Stimulated activated CD4-positive, alpha-beta T cell treated with anti-CD3 and anti-CD28 coated beads, Interleukin-12 subunit alpha, Interleukin-12 subunit beta, amount 100 ng/mL, for 48 hours (primary cell): ENCODE measurements around the gene ANKMY1.
A peak's percentile ranks its signal among the peaks of the same experiment; 100 is the strongest.

Source experiments
- DNase-seq, 3 donors: peaks; one replicate each; pipeline ENCODE4 v3.0.0-alpha.2; 2020; ENCODE audit warnings: low read depth in 2 of 3, low spot score in 1 of 3

ANKMY1 gene

DNA sequence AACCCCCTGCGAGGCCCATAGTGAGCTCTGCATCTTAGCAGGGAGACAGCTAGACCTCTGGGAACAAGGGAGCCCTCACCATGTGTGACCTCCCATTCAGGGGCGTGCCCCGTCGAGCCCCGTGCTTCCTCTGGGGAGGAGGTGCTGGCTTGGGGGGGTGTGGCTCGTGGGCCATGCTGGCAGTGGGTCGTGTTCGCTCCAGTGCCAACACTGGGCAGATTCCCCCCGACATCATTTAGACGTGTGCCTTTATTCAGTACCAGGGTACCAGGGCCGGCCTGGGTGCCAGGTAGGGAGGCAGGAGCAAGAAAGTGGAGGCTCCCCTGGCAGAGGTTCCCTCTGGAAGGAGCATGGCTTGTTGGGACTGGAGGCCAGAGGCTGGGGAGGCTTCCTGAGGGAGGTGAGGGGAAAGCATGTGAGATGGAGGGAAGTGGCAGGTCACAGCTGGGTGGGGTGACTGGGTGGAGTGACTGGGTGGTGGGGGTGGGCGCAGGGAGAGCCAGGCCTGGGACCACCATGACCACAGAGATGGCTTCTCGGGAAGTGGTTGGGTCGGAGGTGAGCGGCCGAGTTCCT, 107.2 kb downstream of the ANKMY1 start:
- DNase-seq, result no peak

DNA sequence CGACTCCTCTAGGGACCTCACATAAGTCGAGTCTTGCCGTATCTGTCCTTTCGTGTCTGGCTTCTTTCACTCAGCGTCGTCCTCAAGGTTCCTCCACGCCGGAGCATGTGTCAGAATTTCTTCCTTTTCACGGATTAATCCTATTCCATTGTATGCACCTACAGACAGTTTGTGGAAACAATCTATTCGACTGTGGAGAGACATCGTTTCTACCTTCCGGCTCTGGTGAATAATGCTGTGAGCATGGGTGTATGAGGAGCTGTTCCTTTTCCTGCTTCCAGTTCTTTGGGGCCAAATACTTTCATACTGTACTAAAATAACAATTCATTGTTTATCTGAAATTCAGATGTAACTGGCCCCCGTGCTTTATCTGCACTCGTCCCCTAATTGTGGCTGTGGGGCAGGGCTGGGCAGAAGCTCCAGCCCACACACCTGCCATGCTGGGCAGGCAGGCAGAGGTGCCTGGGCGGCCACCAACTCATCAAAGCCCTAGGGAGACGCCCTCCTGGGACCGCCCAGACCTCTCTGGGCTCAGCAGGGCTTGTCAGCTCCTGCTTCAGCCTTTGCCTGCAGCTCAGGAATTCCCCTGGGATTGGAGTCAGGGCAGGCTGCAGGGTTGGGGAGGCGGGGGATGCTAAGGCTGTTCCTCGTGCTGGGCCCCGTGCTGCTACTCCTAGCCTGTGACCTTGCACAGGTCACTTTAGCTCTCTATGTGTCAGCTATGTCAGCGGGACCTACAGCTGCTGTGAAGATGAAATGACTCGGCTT, 107.8 kb downstream of the ANKMY1 start:
- no peak for DNase-seq

DNA sequence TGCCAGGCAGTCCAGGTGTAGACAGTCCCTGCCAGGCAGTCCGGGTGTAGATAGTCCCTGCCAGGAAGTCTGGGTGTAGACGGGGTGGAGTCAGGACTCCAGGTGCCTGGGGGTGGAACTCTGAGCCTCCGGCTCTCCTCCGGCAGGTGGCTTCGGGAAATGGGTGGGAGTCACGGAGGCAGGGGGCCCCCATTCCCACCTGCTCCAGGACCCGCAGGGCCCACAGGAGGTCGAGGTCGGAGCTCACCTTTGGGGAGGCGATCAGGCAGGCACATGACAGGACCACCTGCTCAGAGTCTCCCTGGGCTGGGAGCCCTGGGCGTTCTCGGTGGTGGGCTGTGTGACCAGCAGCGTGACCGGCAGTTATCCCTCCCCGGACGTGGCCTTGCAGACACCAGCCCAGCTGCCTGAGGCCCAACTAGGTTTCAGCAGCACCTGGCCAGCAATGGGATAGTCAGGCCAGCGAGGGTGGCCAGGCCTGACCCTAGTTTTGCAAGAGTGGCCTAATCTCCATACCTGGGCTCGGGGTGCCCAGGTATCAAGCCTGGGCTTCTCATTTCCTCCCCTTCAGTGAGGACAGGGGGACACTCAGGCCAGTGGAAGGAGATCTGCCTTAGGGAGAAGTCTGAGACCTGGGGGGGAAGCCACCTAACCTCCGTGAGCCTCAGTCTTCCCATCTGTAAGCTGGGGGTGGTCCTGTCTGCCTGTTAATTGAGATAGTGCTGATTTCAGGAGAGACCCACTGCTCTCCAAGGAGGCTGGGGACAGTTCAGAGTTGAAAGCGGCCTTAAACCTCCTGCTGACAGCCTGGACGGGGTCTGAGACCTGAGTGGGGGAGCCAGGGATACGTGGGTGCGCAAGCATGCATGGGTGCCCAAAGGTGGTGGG, 109.2 kb downstream of the ANKMY1 start:
- DNase-seq, result no peak

- DNase-seq, result no peak
Observed at GRCh38 chr2:240447934-240448333, 109.9 kb downstream of the ANKMY1 start.

- DNase-seq, result no peak
Observed at GRCh38 chr2:240447331-240447730, 110.5 kb downstream of the ANKMY1 start.

- no peak for DNase-seq
Observed at GRCh38 chr2:240446664-240447175, 111.1 kb downstream of the ANKMY1 start.

DNA sequence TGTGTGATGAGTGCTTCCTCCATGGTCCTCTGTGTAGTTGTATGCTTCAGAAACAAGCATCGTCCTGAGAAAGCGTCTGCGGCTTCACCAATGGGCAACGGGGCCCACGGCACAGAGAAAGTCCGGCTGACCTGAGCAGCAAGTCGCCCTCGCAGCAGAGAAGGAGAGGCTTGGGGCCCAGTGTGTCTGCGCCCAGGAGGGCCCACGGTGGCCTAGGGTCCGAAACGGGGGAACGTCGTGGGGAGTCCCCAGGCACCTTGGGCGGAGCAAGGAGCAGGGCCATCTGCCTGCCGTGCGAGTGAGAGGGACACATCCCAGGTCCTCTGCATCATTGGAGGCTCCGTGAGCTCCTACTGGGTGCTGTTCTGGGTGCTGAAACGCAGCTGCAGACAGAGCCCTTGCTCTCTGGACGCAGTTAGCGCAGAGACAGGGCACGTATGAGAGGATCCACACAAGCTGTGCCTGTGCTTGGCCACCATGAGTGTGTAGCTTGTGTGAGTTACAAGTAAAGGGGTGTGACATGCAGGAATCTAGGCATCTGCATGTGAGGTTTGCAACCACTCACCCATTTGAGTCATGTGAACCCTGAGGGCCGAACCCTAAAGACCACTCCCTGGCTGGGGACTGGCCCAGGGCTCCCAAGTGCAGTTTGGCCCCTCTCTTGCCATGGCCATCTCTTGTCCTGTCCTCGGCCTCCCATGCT, 111.7 kb downstream of the ANKMY1 start:
- no peak for DNase-seq

- no peak for DNase-seq
Observed at GRCh38 chr2:240444464-240444863, 113.3 kb downstream of the ANKMY1 start.

GRCh38 chr2:240443891-240444301, 113.9 kb downstream of the ANKMY1 start:
- DNase-seq, result no peak

DNA sequence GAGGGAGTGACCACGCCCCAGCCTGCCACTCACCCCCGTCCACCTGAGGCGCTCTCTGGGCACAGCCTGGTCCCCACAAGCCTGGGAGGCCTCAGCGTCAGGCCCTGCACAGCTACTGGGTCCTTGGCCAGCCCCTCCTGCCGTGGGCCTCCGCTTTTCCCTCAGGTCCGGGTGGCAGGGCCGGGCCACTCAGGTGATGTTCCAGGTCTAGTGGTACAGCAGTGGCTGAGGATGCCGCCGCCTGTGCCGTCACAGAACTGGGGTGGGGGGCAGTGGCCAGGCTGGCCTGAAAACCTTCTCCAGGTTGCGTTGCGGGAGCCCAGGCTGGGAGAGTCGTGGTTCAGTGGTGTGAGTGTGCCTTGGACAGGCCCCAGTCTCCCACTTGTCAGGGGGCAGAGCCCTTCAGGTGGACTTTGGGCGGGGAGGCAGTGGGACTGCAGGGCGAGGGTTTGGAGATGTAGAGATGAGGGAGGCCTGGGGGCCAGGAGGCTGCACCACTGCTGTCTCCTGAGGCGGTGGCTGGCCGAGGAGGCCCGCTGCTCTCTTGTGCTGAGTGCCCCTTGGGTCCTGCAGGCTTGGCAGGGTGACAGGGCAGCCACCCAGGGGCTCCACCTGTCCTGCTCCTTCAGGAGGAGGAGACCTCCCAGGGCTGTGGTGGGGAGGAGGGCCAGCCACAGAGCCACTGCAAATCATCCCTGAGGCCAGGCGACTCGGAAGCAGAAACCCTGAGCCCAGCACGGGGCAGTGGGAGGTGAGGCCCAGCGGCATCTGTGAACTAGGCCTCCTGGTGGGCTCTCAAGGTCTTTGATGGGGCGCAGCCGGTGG, 114.7 kb downstream of the ANKMY1 start:
- DNase-seq, result no peak

DNA sequence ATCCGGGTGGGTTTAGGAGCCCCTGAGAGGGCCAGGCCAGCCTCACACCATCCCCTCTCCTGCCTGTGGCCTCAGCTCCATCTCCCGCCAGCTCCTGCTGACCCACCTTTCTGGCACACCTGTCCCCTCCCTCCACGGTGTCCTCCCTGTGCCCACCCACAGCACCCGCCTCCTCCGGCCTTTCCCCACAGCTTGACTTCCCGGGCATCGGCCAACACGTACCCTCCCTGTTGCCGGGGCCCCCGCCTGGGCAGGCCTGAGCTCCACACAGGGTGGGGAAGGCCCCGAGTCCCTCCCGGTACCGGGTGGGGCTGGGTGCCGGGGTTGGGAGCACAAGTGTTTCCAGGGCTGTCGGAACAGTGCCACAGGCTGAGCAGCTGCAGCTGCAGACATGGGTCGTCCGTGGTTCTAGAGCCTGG, 115.8 kb downstream of the ANKMY1 start:
- DNase-seq, result no peak

- no peak for DNase-seq
Observed at GRCh38 chr2:240441326-240441992, 116.3 kb downstream of the ANKMY1 start.

DNA sequence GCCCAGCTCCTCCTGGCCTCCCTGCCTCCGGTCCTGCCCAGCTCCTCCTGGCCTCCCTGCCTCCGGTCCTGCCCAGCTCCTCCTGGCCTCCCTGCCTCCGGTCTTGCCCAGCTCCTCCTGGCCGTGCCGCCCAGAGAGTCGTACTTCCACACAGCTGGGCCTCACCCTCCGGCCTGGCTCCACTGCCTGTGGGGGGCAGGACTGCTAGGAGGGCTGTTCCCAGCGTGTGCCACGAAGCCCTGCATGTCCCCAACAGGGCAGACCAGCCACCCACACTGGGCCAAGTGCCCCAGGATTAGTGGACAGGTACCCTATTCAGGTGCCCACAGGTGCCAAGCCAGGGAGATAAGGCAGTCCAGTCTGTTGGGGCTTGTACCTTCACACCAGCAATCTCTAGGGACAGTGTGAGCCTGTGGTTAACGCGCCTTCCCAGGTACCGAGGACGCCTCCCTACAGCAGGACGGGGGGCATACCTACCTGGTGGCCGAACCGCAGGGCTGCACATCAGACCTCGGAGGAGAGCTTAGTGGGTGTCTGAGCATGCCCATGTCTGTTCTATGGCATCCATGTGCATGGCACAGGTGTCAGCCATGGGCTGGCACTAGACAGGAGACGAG, 117.0 kb downstream of the ANKMY1 start:
- no peak for DNase-seq

GRCh38 chr2:240440251-240440650, 117.5 kb downstream of the ANKMY1 start:
- DNase-seq, result no peak

DNA sequence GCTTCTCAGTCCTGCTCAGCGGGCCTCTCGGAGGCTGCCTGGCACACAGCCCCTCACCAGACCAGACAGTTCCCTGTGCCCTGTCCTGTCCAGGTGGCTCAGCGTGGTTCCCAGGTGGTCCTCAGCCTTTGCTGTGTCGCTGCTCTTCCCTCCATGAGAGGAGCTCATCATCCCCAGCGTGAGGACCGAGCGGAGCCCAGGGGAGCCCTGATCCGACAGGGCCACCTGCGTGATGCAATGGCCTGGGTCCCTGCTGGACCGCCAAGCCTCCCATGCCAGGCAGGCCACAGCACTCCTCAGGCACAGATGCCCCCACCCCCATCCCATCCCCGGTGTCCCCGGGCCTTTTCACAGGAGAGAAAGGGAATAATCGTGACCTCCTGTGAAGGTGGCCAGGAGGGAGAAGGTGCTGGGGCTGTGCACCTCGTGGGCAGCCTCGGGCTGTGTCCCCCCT, 118.1 kb downstream of the ANKMY1 start:
- no peak for DNase-seq

DNA sequence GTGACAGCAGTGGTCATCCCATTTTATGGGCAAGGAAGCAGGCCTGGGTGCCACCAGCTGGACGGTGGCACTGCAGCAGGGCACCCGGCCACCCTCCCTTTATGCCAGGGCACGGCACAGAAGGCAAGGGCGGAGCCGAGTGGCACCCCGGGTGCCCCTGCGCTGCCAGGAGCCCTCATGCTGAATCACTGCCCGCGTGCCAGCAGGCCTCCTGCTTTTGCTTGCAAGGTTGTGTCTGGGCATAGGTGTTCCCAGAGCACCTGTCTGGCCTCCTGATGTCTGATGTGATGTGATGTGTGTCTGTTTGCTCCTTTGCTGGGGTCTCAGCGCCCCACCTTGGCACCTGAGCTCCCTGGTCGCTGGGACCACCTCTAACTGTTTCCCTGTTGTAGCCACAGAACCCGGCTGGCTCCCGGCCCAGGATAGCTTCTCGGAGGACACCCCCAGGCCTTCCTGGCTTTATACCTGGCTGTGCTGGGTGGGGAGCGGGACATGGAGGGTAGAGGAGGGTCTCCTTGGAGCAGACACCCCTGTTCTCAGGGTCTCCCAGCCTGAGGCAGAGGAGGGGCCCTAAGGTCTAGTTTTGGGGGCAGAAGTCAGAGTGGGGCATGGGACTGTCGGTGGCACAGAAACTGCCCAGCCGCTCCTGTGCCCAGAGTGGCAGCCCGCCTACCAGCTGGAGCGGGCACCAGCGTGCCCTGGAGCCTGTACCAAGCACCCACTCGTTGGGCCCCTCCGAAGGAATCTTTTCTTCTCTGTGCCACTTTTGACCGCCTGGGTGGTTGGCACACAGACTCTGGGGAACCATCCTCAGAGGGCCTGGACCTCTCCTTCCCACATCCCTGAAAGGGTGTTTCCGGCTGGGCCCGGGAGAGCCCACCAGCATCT, 118.7 kb downstream of the ANKMY1 start:
- DNase-seq, result no peak

- peak; percentile 35 to 55 (median 53) for DNase-seq
Observed at GRCh38 chr2:240437861-240438809, 119.7 kb downstream of the ANKMY1 start.
